Neural progenitor cell (in vitro differentiated cells): ENCODE results near the gene C20orf96. TPM values are rescaled to one million over a fixed set of nuclear protein-coding genes. Genes with fewer than 3 reads are reported as not detected.

Experiments used
- DNase-seq: peaks from one replicate; pipeline ENCODE4 v3.0.0-alpha.2; 2016; ENCODE audit warnings: low spot score
- H2AFZ ChIP-seq: fragments of 200-600 bp; sonication (generic); replicated peaks from 2 replicates; pipeline ENCODE4 v1.6.1; 2016; ENCODE audit warnings: antibody characterized with exemption
- H3F3A ChIP-seq: fragments of 200-600 bp; sonication (generic); 2 replicates; pipeline ENCODE4 v1.6.1; 2016; ENCODE audit warnings: antibody characterized with exemption, low read depth
- H3K27ac ChIP-seq: fragments of 200-600 bp; sonication (generic); 2 replicates; pipeline ENCODE4 v1.5.1; 2016; ENCODE audit warnings: mild to moderate bottlenecking
- H3K27me3 ChIP-seq: fragments of 200-600 bp; sonication (generic); 2 replicates; pipeline ENCODE4 v1.6.1; 2016; ENCODE audit warnings: mild to moderate bottlenecking, moderate library complexity
- H3K36me3 ChIP-seq: fragments of 200-600 bp; sonication (generic); 2 replicates; pipeline ENCODE4 v1.5.1; 2016
- H3K4me1 ChIP-seq: fragments of 200-600 bp; sonication (generic); 2 replicates; pipeline ENCODE4 v1.6.1; 2016; ENCODE audit warnings: mixed run types
- H3K4me2 ChIP-seq: fragments of 200-600 bp; sonication (generic); 2 replicates; pipeline ENCODE4 v1.6.1; 2016
- H3K4me3 ChIP-seq: fragments of 200-600 bp; sonication (generic); 2 replicates; pipeline ENCODE4 v1.5.1; 2016
- H3K79me2 ChIP-seq: fragments of 200-600 bp; sonication (generic); 2 replicates; pipeline ENCODE4 v1.6.1; 2016; ENCODE audit warnings: low read depth
- H3K9ac ChIP-seq: fragments of 200-600 bp; sonication (generic); 2 replicates; pipeline ENCODE4 v1.6.1; 2016
- H3K9me3 ChIP-seq: fragments of 200-600 bp; sonication (generic); 2 replicates; pipeline ENCODE4 v1.5.1; 2016; ENCODE audit warnings: low read depth
- H4K20me1 ChIP-seq: fragments of 200-600 bp; sonication (generic); 2 replicates; pipeline ENCODE4 v1.6.1; 2016; ENCODE audit warnings: low read depth
- H3K27ac Mint-ChIP-seq: 3 replicates; pipeline ENCODE4 v1.8.0; 2021; ENCODE audit warnings: mixed read lengths
- H3K27me3 Mint-ChIP-seq: 2 replicates; pipeline ENCODE4 v1.8.0; 2022; ENCODE audit warnings: low read depth, mild to moderate bottlenecking, inconsistent platforms, moderate library complexity, mixed read lengths; ENCODE audit not compliant: insufficient read depth
- H3K36me3 Mint-ChIP-seq: 3 replicates; pipeline ENCODE4 v1.8.0; 2021; ENCODE audit warnings: mixed read lengths
- H3K4me1 Mint-ChIP-seq: 3 replicates; pipeline ENCODE4 v1.8.0; 2021; ENCODE audit warnings: mixed read lengths
- H3K4me3 Mint-ChIP-seq: 3 replicates; pipeline ENCODE4 v1.8.0; 2021; ENCODE audit warnings: mild to moderate bottlenecking, moderate library complexity, mixed read lengths
- H3K9me3 Mint-ChIP-seq: 3 replicates; pipeline ENCODE4 v1.8.0; 2020; ENCODE audit warnings: mixed read lengths
- EZH2 ChIP-seq: fragments of 200-600 bp; sonication (generic); IDR thresholded peaks from 2 replicates; pipeline ENCODE4 v1.6.1; 2017; ENCODE audit warnings: antibody characterized with exemption, mild to moderate bottlenecking, moderate library complexity
- EZH2phosphoT487 ChIP-seq: fragments of 200-600 bp; sonication (generic); IDR thresholded peaks from 2 replicates; pipeline ENCODE4 v1.6.1; 2017; ENCODE audit warnings: antibody characterized with exemption
- total RNA-seq: library from RNA; depleted of rRNA; stranded (reverse); fragments of >200 nt; gene quantifications from 2 replicates; pipeline ENCODE4 v1.2.3, GENCODE V29; 2015; ENCODE audit warnings: low replicate concordance
- TF ChIP-seq, protein P1 (sequence below): fragments of 200-600 bp; sonication (generic); IDR thresholded peaks from 2 replicates; pipeline ENCODE4 v1.5.1; 2017; ENCODE audit warnings: antibody characterized with exemption, mild to moderate bottlenecking

The C20orf96 gene
- total RNA-seq, 1 donor from 2014 or later: 6.0 TPM

- H3F3A ChIP-seq: no peaks in the 10 kb centered on the region
- no peaks in the 10 kb centered on the region for H4K20me1 ChIP-seq
- H2AFZ ChIP-seq: no peak overlapping the region
- no peaks in the 10 kb centered on the region for H3K27me3 ChIP-seq
- peaks cover 26% of the 10 kb centered on the region for H3K36me3 Mint-ChIP-seq
- TF ChIP-seq EZH2phosphoT487: no peak
- TF ChIP-seq, protein P1, sequence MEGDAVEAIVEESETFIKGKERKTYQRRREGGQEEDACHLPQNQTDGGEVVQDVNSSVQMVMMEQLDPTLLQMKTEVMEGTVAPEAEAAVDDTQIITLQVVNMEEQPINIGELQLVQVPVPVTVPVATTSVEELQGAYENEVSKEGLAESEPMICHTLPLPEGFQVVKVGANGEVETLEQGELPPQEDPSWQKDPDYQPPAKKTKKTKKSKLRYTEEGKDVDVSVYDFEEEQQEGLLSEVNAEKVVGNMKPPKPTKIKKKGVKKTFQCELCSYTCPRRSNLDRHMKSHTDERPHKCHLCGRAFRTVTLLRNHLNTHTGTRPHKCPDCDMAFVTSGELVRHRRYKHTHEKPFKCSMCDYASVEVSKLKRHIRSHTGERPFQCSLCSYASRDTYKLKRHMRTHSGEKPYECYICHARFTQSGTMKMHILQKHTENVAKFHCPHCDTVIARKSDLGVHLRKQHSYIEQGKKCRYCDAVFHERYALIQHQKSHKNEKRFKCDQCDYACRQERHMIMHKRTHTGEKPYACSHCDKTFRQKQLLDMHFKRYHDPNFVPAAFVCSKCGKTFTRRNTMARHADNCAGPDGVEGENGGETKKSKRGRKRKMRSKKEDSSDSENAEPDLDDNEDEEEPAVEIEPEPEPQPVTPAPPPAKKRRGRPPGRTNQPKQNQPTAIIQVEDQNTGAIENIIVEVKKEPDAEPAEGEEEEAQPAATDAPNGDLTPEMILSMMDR: no peak
- TF ChIP-seq EZH2: no peak
- H3K9me3 ChIP-seq: no peaks in the 10 kb centered on the region
- peaks cover 5% of the 10 kb centered on the region for H3K4me1 Mint-ChIP-seq
- no peak overlapping the region for H3K4me3 ChIP-seq
- peaks cover 4% of the 10 kb centered on the region for H3K27me3 Mint-ChIP-seq
- H3K4me2 ChIP-seq: no peak overlapping the region
- no peak for DNase-seq
- no peak overlapping the region for H3K9ac ChIP-seq
- H3K36me3 ChIP-seq: no peaks in the 10 kb centered on the region
- no peak overlapping the region for H3K4me3 Mint-ChIP-seq
- H3K79me2 ChIP-seq: peaks cover 3% of the 10 kb centered on the region
- H3K27ac Mint-ChIP-seq: no peak overlapping the region
- H3K4me1 ChIP-seq: no peaks in the 10 kb centered on the region
- H3K9me3 Mint-ChIP-seq: no peaks in the 10 kb centered on the region
- H3K27ac ChIP-seq: no peak overlapping the region
These were observed 6.4 kb downstream of the C20orf96 start for GRCh38 chr20:284172-284571.

DNA sequence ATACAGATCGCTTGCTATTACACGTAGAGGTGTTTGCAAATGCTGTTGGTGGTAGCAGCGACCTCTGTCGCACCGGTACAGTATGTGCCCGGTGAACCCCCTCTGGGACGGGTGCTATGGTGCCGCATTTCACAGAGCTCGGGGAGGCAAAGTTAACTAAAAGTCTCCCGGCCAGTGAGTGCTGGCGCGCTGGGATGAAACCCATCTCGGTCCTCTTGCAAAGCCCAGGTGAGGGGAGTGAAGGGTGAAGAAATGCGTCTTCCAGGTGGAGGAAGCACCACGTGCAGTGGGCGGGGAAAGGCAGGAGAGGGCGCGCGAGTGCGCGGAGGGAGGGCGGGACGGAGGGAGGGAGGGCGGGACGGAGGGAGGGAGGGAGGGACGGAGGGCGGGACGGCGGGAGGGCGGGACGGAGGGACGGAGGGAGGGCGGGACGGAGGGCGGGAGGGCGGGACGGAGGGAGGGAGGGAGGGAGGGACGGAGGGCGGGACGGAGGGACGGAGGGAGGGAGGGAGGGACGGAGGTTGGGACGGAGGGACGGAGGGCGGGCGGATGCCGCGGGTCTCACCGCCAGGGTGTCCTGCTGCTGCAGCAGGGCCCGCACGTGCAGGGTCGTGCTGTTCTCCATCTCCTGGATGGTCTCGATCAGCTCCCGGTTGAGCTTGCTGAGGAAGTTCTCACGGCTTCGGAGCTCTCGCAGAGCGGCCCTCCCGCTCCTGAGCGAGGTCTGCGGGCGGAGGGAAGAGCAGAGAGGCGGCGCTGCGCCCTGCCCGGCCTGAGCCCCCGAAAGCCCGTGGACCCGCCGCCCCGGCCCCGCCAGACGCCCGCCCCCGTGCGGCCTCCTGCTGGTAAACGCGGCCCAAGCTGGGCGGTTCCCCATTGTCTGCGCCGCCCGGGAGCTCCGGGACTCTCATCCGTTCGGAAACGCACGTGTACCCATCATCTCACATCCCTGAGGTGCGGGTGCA lies 11.7 kb downstream of the C20orf96 start:
- H3K27me3 ChIP-seq: no peaks in the 10 kb centered on the region
- H4K20me1 ChIP-seq: no peaks in the 10 kb centered on the region
- H3K79me2 ChIP-seq: no peaks in the 10 kb centered on the region
- H3K27ac ChIP-seq: no peak overlapping the region
- H3K4me1 ChIP-seq: no peaks in the 10 kb centered on the region
- no peak overlapping the region for H3K4me3 ChIP-seq
- TF ChIP-seq, protein P1: peak; percentile 24
- no peak for TF ChIP-seq EZH2phosphoT487
- H3K27me3 Mint-ChIP-seq: peaks cover 11% of the 10 kb centered on the region
- H3K9me3 ChIP-seq: no peaks in the 10 kb centered on the region
- peaks cover 2% of the 10 kb centered on the region for H3K4me1 Mint-ChIP-seq
- no peak overlapping the region for H2AFZ ChIP-seq
- DNase-seq: peak; percentile 33
- no peaks in the 10 kb centered on the region for H3F3A ChIP-seq
- peak overlapping the region; percentile 42 for H3K4me2 ChIP-seq
- H3K9ac ChIP-seq: no peak overlapping the region
- H3K4me3 Mint-ChIP-seq: peak overlapping the region; percentile 35
- no peaks in the 10 kb centered on the region for H3K36me3 ChIP-seq
- no peaks in the 10 kb centered on the region for H3K9me3 Mint-ChIP-seq
- no peak overlapping the region for H3K27ac Mint-ChIP-seq
- H3K36me3 Mint-ChIP-seq: peaks cover 44% of the 10 kb centered on the region

GRCh38 chr20:278181-278580 lies 12.4 kb downstream of the C20orf96 start:
- DNase-seq: no peak
- Mint-ChIP-seq H3K27me3 (peaks cover 9% of the 10 kb centered on the region), H3K27ac (no peak overlapping the region), H3K9me3 (no peaks in the 10 kb centered on the region), H3K36me3 (peaks cover 41% of the 10 kb centered on the region), H3K4me3 (no peak overlapping the region), H3K4me1 (peaks cover 2% of the 10 kb centered on the region)
- H3K4me3 ChIP-seq: no peak overlapping the region
- H3K4me2 ChIP-seq: no peak overlapping the region
- H3K27ac ChIP-seq: no peak overlapping the region
- H3K9ac ChIP-seq: no peak overlapping the region
- H3K79me2 ChIP-seq: no peaks in the 10 kb centered on the region
- H3K36me3 ChIP-seq: no peaks in the 10 kb centered on the region
- no peaks in the 10 kb centered on the region for H3K27me3 ChIP-seq
- no peaks in the 10 kb centered on the region for H3K9me3 ChIP-seq
- TF ChIP-seq, protein P1: no peak
- no peak for TF ChIP-seq EZH2phosphoT487
- no peak for TF ChIP-seq EZH2
- H3K4me1 ChIP-seq: no peaks in the 10 kb centered on the region
- no peak overlapping the region for H2AFZ ChIP-seq
- H4K20me1 ChIP-seq: no peaks in the 10 kb centered on the region
- H3F3A ChIP-seq: no peaks in the 10 kb centered on the region
